Stimulated activated CD4-positive, alpha-beta T cell treated with anti-CD3 and anti-CD28 coated beads, Interleukin-4, amount 100 ng/mL, for 24 hours (primary cell): ENCODE data around the gene USP24.
"Not testable (repeated sequence)": the region's sequence is repeated elsewhere in the genome, so short reads cannot be mapped to it uniquely, and the experiment has no call there.

Experiments used
- DNase-seq: peaks from one replicate; pipeline ENCODE4 v3.0.0-alpha.2; 2020

USP24 gene

GRCh38 chr1:55225228-55225627 lies 10.1 kb upstream of the USP24 start:
- DNase-seq = no peak

GRCh38 chr1:55224729-55225128 lies 9.6 kb upstream of the USP24 start:
- no peak for DNase-seq

- DNase-seq = no peak
These were observed 7.0 kb upstream of the USP24 start for GRCh38 chr1:55222152-55222551.

- DNase-seq = peak; percentile 19
These were observed 2.2 kb upstream of the USP24 start for GRCh38 chr1:55217226-55217986.

GRCh38 chr1:55216096-55216495 lies 932 bp upstream of the USP24 start:
- no peak for DNase-seq

- peak; percentile 24 for DNase-seq
These were observed 300 bp downstream of the USP24 start for GRCh38 chr1:55214934-55215193.

GRCh38 chr1:55214212-55214933 lies 791 bp downstream of the USP24 start:
- peak; percentile 36 for DNase-seq

GRCh38 chr1:55213885-55214211 lies 1.3 kb downstream of the USP24 start:
- peak; percentile 18 for DNase-seq

GRCh38 chr1:55213151-55213884 lies 1.8 kb downstream of the USP24 start:
- no peak for DNase-seq

- DNase-seq = peak; percentile 8
These were observed 2.6 kb downstream of the USP24 start for GRCh38 chr1:55212349-55213150.

GRCh38 chr1:55211863-55212262 lies 3.3 kb downstream of the USP24 start:
- no peak for DNase-seq

GRCh38 chr1:55210990-55211801 lies 4.0 kb downstream of the USP24 start:
- DNase-seq = no peak

GRCh38 chr1:55209247-55209646 lies 5.9 kb downstream of the USP24 start:
- DNase-seq = no peak

GRCh38 chr1:55206210-55206609 lies 9.0 kb downstream of the USP24 start:
- no peak for DNase-seq

GRCh38 chr1:55204997-55205396 lies 10.2 kb downstream of the USP24 start:
- DNase-seq = no peak

GRCh38 chr1:55203064-55203463 lies 12.1 kb downstream of the USP24 start:
- no peak for DNase-seq

GRCh38 chr1:55200667-55201066 lies 14.5 kb downstream of the USP24 start:
- DNase-seq = no peak

- not testable (repeated sequence) for DNase-seq
These were observed 15.4 kb downstream of the USP24 start for GRCh38 chr1:55199735-55200134.

- no peak for DNase-seq
These were observed 17.1 kb downstream of the USP24 start for GRCh38 chr1:55198044-55198443.

- DNase-seq = no peak
These were observed 18.1 kb downstream of the USP24 start for GRCh38 chr1:55197099-55197498.

GRCh38 chr1:55196433-55197035 lies 18.6 kb downstream of the USP24 start:
- DNase-seq = no peak
